ENCODE data around the gene TXNL4A.

Gene TXNL4A

GRCh38 chr18:79934311-79935097, 53.9 kb downstream of the TXNL4A start:
- no peak overlapping the region for H3K4me3 ChIP-seq (ENCODE audit: low read depth, low read length)
- peak; percentile 60 for DNase-seq (ENCODE audit: low read depth)
- no peak for TF ChIP-seq CTCF (conservative IDR thresholded peaks at IDR 0.05; ENCODE audit: low read depth, low read length)

- DNase-seq (ENCODE audit: low read depth): peak; percentile 79
- no peak overlapping the region for H3K4me3 ChIP-seq (ENCODE audit: low read depth, low read length)
- TF ChIP-seq CTCF (conservative IDR thresholded peaks at IDR 0.05; ENCODE audit: low read depth, low read length): peak; percentile 58
These were observed 54.6 kb downstream of the TXNL4A start for GRCh38 chr18:79933765-79934164.

- no peak for DNase-seq (ENCODE audit: low read depth)
- TF ChIP-seq CTCF (conservative IDR thresholded peaks at IDR 0.05; ENCODE audit: low read depth, low read length): no peak
- H3K4me3 ChIP-seq (ENCODE audit: low read depth, low read length): no peak overlapping the region
These were observed 55.5 kb downstream of the TXNL4A start for GRCh38 chr18:79932907-79933306.

GRCh38 chr18:79931475-79931874, 56.9 kb downstream of the TXNL4A start:
- DNase-seq (ENCODE audit: low read depth): no peak
- no peak overlapping the region for H3K4me3 ChIP-seq (ENCODE audit: low read depth, low read length)
- no peak for TF ChIP-seq CTCF (conservative IDR thresholded peaks at IDR 0.05; ENCODE audit: low read depth, low read length)

DNA sequence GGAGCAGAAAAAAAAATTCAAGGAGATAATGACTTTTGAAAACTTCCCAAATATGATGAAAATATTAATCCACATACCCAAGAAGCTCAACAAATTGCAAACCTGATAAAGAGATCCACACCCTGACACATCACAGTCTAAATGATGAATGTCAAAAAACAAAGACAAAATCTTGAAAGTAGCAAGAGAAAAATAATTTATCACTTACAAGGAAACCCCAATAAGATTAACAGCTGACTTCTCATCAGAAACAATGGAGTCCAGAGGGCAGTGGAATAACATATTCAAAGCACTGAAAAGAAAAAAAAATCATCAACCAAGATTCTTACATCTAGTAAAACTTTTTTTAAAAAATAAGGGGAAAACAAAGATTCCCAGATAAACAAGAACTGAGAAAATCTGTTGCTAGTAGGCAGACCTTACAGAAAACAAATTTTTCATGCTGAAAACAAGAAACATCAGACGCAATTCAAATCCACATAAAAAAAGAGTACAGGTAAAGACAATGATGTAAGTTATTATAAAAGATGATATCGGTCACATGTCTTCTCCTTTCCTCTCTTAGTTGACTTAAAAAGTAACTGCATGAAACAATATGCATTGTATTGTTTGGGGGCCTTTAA, 58.2 kb downstream of the TXNL4A start:
- DNase-seq (ENCODE audit: low read depth): peak; percentile 23
- no peak overlapping the region for H3K4me3 ChIP-seq (ENCODE audit: low read depth, low read length)
- no peak for TF ChIP-seq CTCF (conservative IDR thresholded peaks at IDR 0.05; ENCODE audit: low read depth, low read length)

GRCh38 chr18:79928563-79928960, 59.8 kb downstream of the TXNL4A start:
- no peak for TF ChIP-seq CTCF (conservative IDR thresholded peaks at IDR 0.05; ENCODE audit: low read depth, low read length)
- no peak for DNase-seq (ENCODE audit: low read depth)
- no peak overlapping the region for H3K4me3 ChIP-seq (ENCODE audit: low read depth, low read length)

Measured in choroid plexus epithelial cell (primary cell).